Measurements from ENCODE around the gene RNASEL. TPM values are rescaled to one million over a fixed set of nuclear protein-coding genes. Genes with fewer than 3 reads are reported as not detected.

The RNASEL gene, protein sequence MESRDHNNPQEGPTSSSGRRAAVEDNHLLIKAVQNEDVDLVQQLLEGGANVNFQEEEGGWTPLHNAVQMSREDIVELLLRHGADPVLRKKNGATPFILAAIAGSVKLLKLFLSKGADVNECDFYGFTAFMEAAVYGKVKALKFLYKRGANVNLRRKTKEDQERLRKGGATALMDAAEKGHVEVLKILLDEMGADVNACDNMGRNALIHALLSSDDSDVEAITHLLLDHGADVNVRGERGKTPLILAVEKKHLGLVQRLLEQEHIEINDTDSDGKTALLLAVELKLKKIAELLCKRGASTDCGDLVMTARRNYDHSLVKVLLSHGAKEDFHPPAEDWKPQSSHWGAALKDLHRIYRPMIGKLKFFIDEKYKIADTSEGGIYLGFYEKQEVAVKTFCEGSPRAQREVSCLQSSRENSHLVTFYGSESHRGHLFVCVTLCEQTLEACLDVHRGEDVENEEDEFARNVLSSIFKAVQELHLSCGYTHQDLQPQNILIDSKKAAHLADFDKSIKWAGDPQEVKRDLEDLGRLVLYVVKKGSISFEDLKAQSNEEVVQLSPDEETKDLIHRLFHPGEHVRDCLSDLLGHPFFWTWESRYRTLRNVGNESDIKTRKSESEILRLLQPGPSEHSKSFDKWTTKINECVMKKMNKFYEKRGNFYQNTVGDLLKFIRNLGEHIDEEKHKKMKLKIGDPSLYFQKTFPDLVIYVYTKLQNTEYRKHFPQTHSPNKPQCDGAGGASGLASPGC
- total RNA-seq = 11.3 and 12.6 TPM in 2 replicates

DNA sequence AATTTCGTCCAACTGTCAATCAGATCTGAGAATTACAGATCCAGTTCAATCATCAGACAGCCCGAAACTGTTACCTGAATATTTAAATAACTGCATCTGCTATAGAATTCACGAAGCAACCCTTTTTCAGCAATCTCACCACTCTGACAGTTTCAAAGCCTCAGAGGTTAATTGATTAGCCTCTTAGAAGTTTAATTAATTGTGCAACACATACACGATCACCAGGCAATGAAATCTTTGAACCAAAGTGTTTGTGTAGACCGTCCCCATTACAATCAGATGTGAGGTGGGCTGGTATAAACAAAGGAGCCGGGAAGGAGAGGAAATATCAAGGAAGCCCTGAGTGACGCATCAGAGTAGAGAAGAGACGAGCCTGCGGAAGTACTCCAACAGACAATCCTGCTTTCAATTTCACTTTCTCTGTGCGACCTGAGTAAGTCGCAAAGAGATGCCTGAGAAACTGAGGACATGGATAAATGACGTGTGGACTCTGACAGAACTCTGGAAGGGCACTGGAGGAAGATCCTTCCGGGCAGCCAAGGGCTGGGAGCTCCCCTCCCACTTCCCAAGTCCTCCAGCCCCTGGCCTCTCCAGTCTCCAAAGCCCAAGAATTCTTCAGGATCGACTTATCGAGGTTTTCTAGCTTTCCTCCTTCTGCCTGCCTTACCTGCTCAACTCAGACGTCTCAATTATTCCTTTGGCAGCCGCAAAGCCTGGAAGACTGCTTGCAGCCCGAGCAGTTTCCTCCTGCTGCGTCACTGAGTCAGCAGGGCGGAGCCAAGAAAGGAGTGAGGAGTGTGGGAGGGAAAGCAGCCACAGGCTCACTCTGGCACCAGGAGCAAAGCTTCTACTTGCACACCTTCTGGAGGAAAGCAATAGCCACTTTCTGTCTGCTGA, at the start of gene RNASEL:
Gene RNASEL, minus strand, starts transcription at position 757 of the 897 bp plus-strand sequence. CDS start 2,450 bp downstream, outside the sequence.

DNA sequence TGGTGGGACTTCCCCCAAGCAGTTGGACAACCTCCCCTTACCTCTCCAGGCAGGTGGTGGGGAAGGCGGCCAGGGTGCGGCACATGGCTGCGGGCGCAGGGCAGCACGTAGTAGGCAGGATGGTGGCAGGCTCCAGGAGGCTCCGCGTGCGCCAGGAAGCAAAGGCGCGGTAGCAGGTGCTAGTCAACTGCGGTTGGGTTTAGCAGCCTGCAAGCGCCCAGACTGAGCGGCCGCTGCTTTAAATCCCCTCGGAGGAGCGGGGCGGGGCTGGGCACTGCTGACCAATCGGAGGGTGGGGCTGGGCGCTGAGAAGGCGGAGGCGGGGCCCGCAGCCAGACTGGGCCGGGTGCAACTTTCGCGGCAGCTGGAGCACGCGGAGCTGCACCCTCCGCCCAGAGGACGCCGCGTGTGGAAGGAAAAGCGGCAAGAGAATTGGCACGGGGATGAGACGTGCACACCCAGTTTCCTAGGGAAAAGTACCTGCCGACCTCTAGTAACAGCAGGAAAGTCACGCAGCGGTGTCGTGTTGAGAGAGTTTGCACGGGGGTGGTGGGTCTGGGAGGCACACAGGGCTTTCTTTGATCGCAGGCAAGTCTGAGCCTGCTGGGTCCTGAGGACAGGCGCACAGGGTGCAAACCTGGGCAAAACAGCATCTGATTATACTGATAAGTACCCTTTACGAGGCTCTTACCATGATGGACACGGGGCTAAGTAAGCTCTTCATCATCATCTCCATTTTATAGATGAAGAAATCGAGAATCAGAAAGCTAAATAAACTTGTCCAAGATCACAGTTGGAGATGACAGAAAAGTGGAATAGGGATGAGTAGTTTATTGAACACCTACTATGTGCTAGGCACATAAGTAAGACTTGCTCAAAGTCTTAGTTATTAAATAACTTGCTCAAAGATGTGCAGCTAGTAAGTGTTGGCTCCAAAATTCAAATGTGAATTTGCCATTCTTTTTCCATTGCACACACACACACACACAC, 15.4 kb upstream of the RNASEL start, which contains the start of gene RGS16:
Gene RGS16, minus strand, starts transcription at position 215 of the 990 bp plus-strand sequence. Its CDS starts 130 bp downstream, at position 85.

Other genes starting within 250 kb of the RNASEL start
- 218 and 437 TPM in 2 replicates for gene GLUL, start 197.5 kb downstream of the RNASEL start, total RNA-seq
- gene TEDDM1, start 188.6 kb downstream of the RNASEL start, total RNA-seq = not detected in 2 replicates
- gene RGSL1, start 139.1 kb downstream of the RNASEL start, total RNA-seq = 0.32 TPM in 1 of 2 replicates, not detected in the other
- 0.95 and 1.1 TPM in 2 replicates for gene RGS16, start 15.1 kb upstream of the RNASEL start, total RNA-seq
- gene RGS8, start 95.3 kb upstream of the RNASEL start, total RNA-seq = under 0.01 and 0.09 TPM in 2 replicates
- 3.0 and 3.2 TPM in 2 replicates for gene NPL, start 200.5 kb upstream of the RNASEL start, total RNA-seq

Measured in bronchial smooth muscle cell (primary cell).